Mucosa of descending colon (tissue), 3 donors: Measurements from ENCODE around the gene KDM1B. TPM values are rescaled to one million over a fixed set of nuclear protein-coding genes. Genes with fewer than 3 reads are reported as not detected.
A peak's percentile ranks its signal among the peaks of the same experiment; 100 is the strongest.

ENCODE experiments used
- ATAC-seq: fragments of 200-7000 bp; cut with Tn5 transposase; one replicate; pipeline ENCODE4 v1.9.1; 2020; ENCODE audit warnings: mild to moderate bottlenecking, moderate library complexity
- DNase-seq, 3 donors: peaks; one replicate each; pipeline ENCODE4 v3.0.0-alpha.2; 2020
- H3K36me3 ChIP-seq: fragments of 200-600 bp; one replicate; pipeline ENCODE4 v1.8.0; 2021; ENCODE audit warnings: low read depth, mild to moderate bottlenecking
- H3K4me1 ChIP-seq: fragments of 200-600 bp; one replicate; pipeline ENCODE4 v1.8.0; 2021; ENCODE audit warnings: low read depth, mild to moderate bottlenecking
- H3K4me3 ChIP-seq: fragments of 200-600 bp; one replicate; pipeline ENCODE4 v1.8.0; 2021; ENCODE audit warnings: mild to moderate bottlenecking
- H3K9me3 ChIP-seq: fragments of 200-600 bp; one replicate; pipeline ENCODE4 v1.8.0; 2021; ENCODE audit warnings: mild to moderate bottlenecking
- intact Hi-C, 2 donors: fragments of 100-400 bp; cut with DNase I in 1 of 2; cut with micrococcal nuclease in 1 of 2; formaldehyde crosslinking; loops; one replicate each; pipeline versions ENCODE4 v1.11.0 to v1.11.1; 2022; cut with DNase I, micrococcal nuclease
- long read RNA-seq, 2 donors: library from polyadenylated mRNA; unstranded; transcript quantifications; one replicate each; pipeline ENCODE4 v2.0.0, GENCODE V29; 2019 to 2021
- total RNA-seq, 3 donors: library from RNA; stranded (reverse); fragmentation: NEBNext Ultra II Directional in 2 of 3; extraction: Animal tissue kit (Norgen Biotek cat#: 25700) in 2 of 3; gene quantifications; one replicate each; pipeline versions ENCODE4 v1.2.1 to v1.2.4, GENCODE V29; 2021 to 2023
- TF ChIP-seq, protein P1 (sequence below): fragments of 200-600 bp; IDR thresholded peaks from one replicate; pipeline ENCODE4 v1.8.0; 2022; ENCODE audit warnings: antibody characterized with exemption, mild to moderate bottlenecking
- donor health status: DM: no; HTN: no; CAD: no; lungs with moderate emphysema.
- donor health status: DM: no; HTN: no; CAD: no.
- donor health status: DM: no; HTN: yes; CAD: no.

Gene KDM1B, protein sequence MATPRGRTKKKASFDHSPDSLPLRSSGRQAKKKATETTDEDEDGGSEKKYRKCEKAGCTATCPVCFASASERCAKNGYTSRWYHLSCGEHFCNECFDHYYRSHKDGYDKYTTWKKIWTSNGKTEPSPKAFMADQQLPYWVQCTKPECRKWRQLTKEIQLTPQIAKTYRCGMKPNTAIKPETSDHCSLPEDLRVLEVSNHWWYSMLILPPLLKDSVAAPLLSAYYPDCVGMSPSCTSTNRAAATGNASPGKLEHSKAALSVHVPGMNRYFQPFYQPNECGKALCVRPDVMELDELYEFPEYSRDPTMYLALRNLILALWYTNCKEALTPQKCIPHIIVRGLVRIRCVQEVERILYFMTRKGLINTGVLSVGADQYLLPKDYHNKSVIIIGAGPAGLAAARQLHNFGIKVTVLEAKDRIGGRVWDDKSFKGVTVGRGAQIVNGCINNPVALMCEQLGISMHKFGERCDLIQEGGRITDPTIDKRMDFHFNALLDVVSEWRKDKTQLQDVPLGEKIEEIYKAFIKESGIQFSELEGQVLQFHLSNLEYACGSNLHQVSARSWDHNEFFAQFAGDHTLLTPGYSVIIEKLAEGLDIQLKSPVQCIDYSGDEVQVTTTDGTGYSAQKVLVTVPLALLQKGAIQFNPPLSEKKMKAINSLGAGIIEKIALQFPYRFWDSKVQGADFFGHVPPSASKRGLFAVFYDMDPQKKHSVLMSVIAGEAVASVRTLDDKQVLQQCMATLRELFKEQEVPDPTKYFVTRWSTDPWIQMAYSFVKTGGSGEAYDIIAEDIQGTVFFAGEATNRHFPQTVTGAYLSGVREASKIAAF
- total RNA-seq = 10 to 100 TPM; 34.6 to 47.4 (median 37.6) TPM
- long read RNA-seq, donor 1, partial matches to known transcripts = 1 of 7 reads
- long read RNA-seq, donor 1, other reads (novel, unspliced or antisense) = 6 of 7 reads
- long read RNA-seq, donor 2, partial matches to known transcripts = 8 of 10 reads
- long read RNA-seq, donor 2, other reads (novel, unspliced or antisense) = 2 of 10 reads

- Histone ChIP-seq H3K36me3 (no peaks in the 10 kb centered on the region), H3K9me3 (no peaks in the 10 kb centered on the region), H3K4me1 (peaks cover 13% of the 10 kb centered on the region), H3K4me3 (peak within 1 kb of the TSS; percentile 88)
- ATAC-seq = peak; percentile 94
- peak; percentile 97 to 99 (median 99) for DNase-seq
- intact Hi-C loops = no loop called here
- TF ChIP-seq, protein P1, sequence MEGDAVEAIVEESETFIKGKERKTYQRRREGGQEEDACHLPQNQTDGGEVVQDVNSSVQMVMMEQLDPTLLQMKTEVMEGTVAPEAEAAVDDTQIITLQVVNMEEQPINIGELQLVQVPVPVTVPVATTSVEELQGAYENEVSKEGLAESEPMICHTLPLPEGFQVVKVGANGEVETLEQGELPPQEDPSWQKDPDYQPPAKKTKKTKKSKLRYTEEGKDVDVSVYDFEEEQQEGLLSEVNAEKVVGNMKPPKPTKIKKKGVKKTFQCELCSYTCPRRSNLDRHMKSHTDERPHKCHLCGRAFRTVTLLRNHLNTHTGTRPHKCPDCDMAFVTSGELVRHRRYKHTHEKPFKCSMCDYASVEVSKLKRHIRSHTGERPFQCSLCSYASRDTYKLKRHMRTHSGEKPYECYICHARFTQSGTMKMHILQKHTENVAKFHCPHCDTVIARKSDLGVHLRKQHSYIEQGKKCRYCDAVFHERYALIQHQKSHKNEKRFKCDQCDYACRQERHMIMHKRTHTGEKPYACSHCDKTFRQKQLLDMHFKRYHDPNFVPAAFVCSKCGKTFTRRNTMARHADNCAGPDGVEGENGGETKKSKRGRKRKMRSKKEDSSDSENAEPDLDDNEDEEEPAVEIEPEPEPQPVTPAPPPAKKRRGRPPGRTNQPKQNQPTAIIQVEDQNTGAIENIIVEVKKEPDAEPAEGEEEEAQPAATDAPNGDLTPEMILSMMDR = no peak
Measured at GRCh38 chr6:18155150-18155863, at the start of gene KDM1B. KDM1B (plus strand) TSS chr6:18155422; CDS start chr6:18159896, 4,474 bp downstream.

GRCh38 chr6:18107061-18107460 lies 48.2 kb upstream of the KDM1B start:
- no peak for ATAC-seq
- intact Hi-C loops = no loop called here
- H3K36me3 ChIP-seq = no peaks in the 10 kb centered on the region
- no peaks in the 10 kb centered on the region for H3K4me1 ChIP-seq
- TF ChIP-seq, protein P1 = no peak
- H3K9me3 ChIP-seq = no peaks in the 10 kb centered on the region
- no peak overlapping the region for H3K4me3 ChIP-seq
- no peak for DNase-seq

GRCh38 chr6:18110162-18110561 lies 45.1 kb upstream of the KDM1B start:
- Histone ChIP-seq H3K36me3 (no peaks in the 10 kb centered on the region), H3K4me3 (no peak overlapping the region), H3K9me3 (no peaks in the 10 kb centered on the region), H3K4me1 (no peaks in the 10 kb centered on the region)
- DNase-seq = no peak
- intact Hi-C loops = no loop called here
- TF ChIP-seq, protein P1 = no peak
- ATAC-seq = no peak

DNA sequence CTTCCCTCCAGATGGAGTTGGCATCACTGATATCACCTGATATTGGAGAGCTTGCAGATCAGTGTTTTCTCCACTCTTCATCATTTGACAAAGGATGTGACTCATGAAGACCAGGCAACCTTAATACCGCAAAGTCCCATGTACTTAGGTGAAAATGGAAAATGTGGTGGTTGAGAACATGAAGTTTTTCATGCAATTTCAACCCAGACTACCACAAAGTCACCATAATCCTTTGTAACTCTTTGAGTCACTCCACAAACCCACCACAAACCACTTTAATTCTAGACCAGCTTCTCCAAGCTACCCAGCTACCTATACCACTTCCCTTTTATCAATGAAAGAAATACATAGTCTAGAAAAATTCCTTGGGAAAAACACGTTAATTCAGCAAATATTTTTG lies 39.9 kb upstream of the KDM1B start:
- no peaks in the 10 kb centered on the region for H3K36me3 ChIP-seq
- DNase-seq = no peak
- ATAC-seq = no peak
- TF ChIP-seq, protein P1 = no peak
- H3K4me3 ChIP-seq = no peak overlapping the region
- H3K9me3 ChIP-seq = no peaks in the 10 kb centered on the region
- intact Hi-C loops = no loop called here
- H3K4me1 ChIP-seq = peaks cover 5% of the 10 kb centered on the region

DNA sequence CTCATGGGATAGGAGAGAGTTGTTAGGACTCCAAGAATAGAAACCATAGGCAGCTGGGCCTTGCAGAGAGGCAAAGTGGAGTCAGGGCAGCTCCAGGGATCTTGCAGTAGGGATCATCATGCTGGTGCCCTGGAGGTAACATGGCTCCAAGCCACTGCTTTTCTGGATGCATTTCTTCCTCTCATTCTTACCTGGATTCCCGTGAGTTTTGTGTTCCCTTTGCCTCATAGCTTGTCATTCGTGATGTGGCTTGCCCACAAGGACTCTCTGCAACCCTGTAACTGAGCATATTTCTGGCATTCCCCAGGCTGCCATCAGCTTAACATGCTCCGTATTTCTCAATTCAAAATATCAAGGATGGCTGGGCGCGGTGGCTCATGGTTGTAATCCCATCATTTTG lies 38.1 kb upstream of the KDM1B start:
- ATAC-seq (no peak), DNase-seq (no peak)
- H3K4me1 ChIP-seq = peaks cover 13% of the 10 kb centered on the region
- TF ChIP-seq, protein P1 = no peak
- H3K4me3 ChIP-seq = no peak overlapping the region
- H3K9me3 ChIP-seq = no peaks in the 10 kb centered on the region
- no peaks in the 10 kb centered on the region for H3K36me3 ChIP-seq
- intact Hi-C loops = no loop called here
